NB4 (cell line): ENCODE measurements around the gene KSR1.

Source experiments
- CTCF ChIP-seq: IDR thresholded peaks from one replicate; pipeline ENCODE4 v1.5.1; 2012; ENCODE audit warnings: low read depth, low read length
- POLR2A ChIP-seq: IDR thresholded peaks from 2 replicates; pipeline ENCODE4 v1.6.1; 2011; ENCODE audit warnings: mild to moderate bottlenecking; ENCODE audit not compliant: insufficient read length; ENCODE audit errors: extremely low read depth

GRCh38 chr17:27420211-27420950 lies 35.9 kb upstream of the KSR1 start:
- TF ChIP-seq CTCF (no peak), POLR2A (no peak)
